Upper lobe of left lung (tissue), 6 donors: ENCODE results near the gene MGMT. TPM values are rescaled to one million over a fixed set of nuclear protein-coding genes. Genes with fewer than 3 reads are reported as not detected.
A peak's percentile ranks its signal among the peaks of the same experiment; 100 is the strongest.

Experiments
- ATAC-seq, 2 donors: fragments of 200-7000 bp; cut with Tn5 transposase; one replicate each; pipeline ENCODE4 v1.9.1; 2022; ENCODE audit warnings: mild to moderate bottlenecking in 2 of 2, moderate library complexity in 2 of 2; ENCODE audit not compliant: low FRiP score in 2 of 2
- DNase-seq, 2 donors: peaks; one replicate each; pipeline ENCODE4 v3.0.0-alpha.2; 2019 to 2020
- H3K27ac ChIP-seq, 4 donors: fragments of 200-600 bp; sonication (generic); one replicate each; pipeline ENCODE4 v1.5.1; 2016 to 2019
- H3K27me3 ChIP-seq, 4 donors: fragments of 200-600 bp; sonication (generic); one replicate each; pipeline ENCODE4 v1.5.1; 2017 to 2019
- H3K36me3 ChIP-seq, 4 donors: fragments of 200-600 bp; sonication (generic); one replicate each; pipeline ENCODE4 v1.5.1; 2016 to 2019
- H3K4me1 ChIP-seq, 4 donors: fragments of 200-600 bp; sonication (generic); one replicate each; pipeline ENCODE4 v1.5.1; 2018 to 2019
- H3K4me3 ChIP-seq, 4 donors: fragments of 200-600 bp; sonication (generic); one replicate each; pipeline ENCODE4 v1.5.1; 2017 to 2019; ENCODE audit warnings: mild to moderate bottlenecking in 2 of 4, moderate library complexity in 1 of 4
- H3K9me3 ChIP-seq, 4 donors: fragments of 200-600 bp; sonication (generic); one replicate each; pipeline ENCODE4 v1.5.1; 2018 to 2019
- CTCF ChIP-seq, 6 experiments: fragments of 450-650 bp in 4 of 6; fragments of 200-600 bp in 2 of 6; sonication (generic) in 2 of 6; IDR thresholded peaks; one replicate each; pipeline ENCODE4 v1.5.1; 2016 to 2019; ENCODE audit warnings: antibody characterized with exemption in 6 of 6
- EP300 ChIP-seq, 4 donors: sonication (generic); formaldehyde crosslinking; IDR thresholded peaks; one replicate each; pipeline ENCODE4 v1.5.1; 2017; ENCODE audit warnings: antibody characterized with exemption in 4 of 4, control low read depth in 2 of 4
- POLR2A ChIP-seq, 4 donors: fragments of 450-650 bp; IDR thresholded peaks; one replicate each; pipeline ENCODE4 v1.5.1; 2016 to 2017; ENCODE audit warnings: antibody characterized with exemption in 4 of 4, mild to moderate bottlenecking in 2 of 4
- POLR2AphosphoS5 ChIP-seq, 2 donors: sonication (generic); formaldehyde crosslinking; IDR thresholded peaks; one replicate each; pipeline ENCODE4 v1.5.1; 2017; ENCODE audit warnings: antibody characterized with exemption in 2 of 2
- WGBS, 2 donors: methylation state at CpG; one replicate each; pipeline ENCODE4 v1.1.5; 2017 to 2018; 5-methylcytosine and 5-hydroxymethylcytosine counted together
- total RNA-seq, 6 donors: library from RNA; depleted of rRNA in 4 of 6; stranded (reverse); fragments of >200 nt in 4 of 6; gene quantifications; one replicate each; pipeline versions ENCODE4 v1.1.0 to v1.2.1, GENCODE V29; 2016 to 2021
- donor health status: DM: no; HTN: no; CAD: no; lungs with moderate emphysema.
- donor health status: DM: no; HTN: yes; CAD: no; lungs with severe emphysema.

The MGMT gene
- total RNA-seq, 6 donors from 2014 or later = 20.9 to 44.0 (median 29.6) TPM

GRCh38 chr10:129516846-129517679, 50.0 kb downstream of the MGMT start:
- no peak for DNase-seq
- no peak overlapping the region for H3K27ac ChIP-seq
- H3K27me3 ChIP-seq = no peaks in the 10 kb centered on the region
- ATAC-seq = no peak
- TF ChIP-seq CTCF (IDR thresholded peaks at IDR 0.05) = no peak
- no peaks in the 10 kb centered on the region for H3K36me3 ChIP-seq
- no peaks in the 10 kb centered on the region for H3K4me1 ChIP-seq
- H3K9me3 ChIP-seq = no peaks in the 10 kb centered on the region
- WGBS, 2 donors = 90 to 92% methylated on average over 17 to 26 of the region's 26 CpGs
- H3K4me3 ChIP-seq = no peak overlapping the region

- 75 to 87% methylated on average over 6 to 10 of the region's 10 CpGs for WGBS, 2 donors
- DNase-seq = no peak
- no peak overlapping the region for H3K4me3 ChIP-seq
- TF ChIP-seq CTCF (IDR thresholded peaks at IDR 0.05) (no peak), POLR2AphosphoS5 (IDR thresholded peaks at IDR 0.05) (no peak), POLR2A (IDR thresholded peaks at IDR 0.05) (no peak), EP300 (IDR thresholded peaks at IDR 0.05) (no peak)
- no peaks in the 10 kb centered on the region for H3K36me3 ChIP-seq
- H3K27me3 ChIP-seq = no peaks in the 10 kb centered on the region
- no peak for ATAC-seq
- H3K27ac ChIP-seq = no peak overlapping the region
- H3K9me3 ChIP-seq = no peaks in the 10 kb centered on the region
- H3K4me1 ChIP-seq = no peaks in the 10 kb centered on the region
These were observed 50.6 kb downstream of the MGMT start for GRCh38 chr10:129517680-129518057.

- Histone ChIP-seq H3K27me3 (no peaks in the 10 kb centered on the region), H3K4me1 (no peaks in the 10 kb centered on the region), H3K9me3 (no peaks in the 10 kb centered on the region), H3K36me3 (no peaks in the 10 kb centered on the region), H3K27ac (no peak overlapping the region), H3K4me3 (no peak overlapping the region)
- no peak for TF ChIP-seq POLR2AphosphoS5 (IDR thresholded peaks at IDR 0.05)
- no peak for TF ChIP-seq EP300 (IDR thresholded peaks at IDR 0.05)
- no peak for TF ChIP-seq CTCF (IDR thresholded peaks at IDR 0.05)
- TF ChIP-seq POLR2A (IDR thresholded peaks at IDR 0.05) = no peak
- DNase-seq (no peak), ATAC-seq (no peak)
- WGBS, 2 donors = 70 to 72% methylated on average over 6 of the region's 6 CpGs
These were observed 51.8 kb downstream of the MGMT start for GRCh38 chr10:129518793-129519192.

DNA sequence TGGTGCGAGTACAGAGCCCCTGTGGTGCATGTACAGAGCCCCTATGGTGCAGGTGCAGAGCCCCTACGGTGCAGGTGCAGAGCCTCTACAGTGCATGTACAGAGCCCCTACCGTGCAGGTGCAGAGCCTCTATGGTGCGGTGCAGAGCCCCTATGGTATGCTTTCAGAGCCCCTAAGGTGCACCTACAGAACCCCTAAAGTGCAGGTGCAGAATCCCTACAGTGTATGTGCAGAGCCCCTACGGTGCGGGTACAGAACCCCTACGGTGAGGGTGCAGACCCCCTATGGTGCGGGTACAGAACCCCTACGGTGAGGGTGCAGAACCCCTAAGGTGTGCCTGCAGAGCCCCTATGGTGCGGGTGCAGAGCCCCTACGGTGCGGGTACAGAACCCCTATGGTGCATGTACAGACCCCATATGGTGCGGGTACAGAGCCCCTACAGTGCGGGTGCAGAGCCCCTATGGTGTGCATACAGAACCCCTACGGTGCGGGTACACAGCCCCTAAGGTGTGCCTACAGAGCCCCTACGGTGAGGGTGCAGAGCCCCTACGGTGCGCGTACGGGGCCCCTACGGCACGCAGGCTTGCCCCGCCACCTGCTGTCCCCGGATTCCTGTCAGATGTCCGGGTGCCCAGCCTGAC, 53.5 kb downstream of the MGMT start:
- no peaks in the 10 kb centered on the region for H3K9me3 ChIP-seq
- peak; percentile 11 to 41 for ATAC-seq
- TF ChIP-seq EP300 (IDR thresholded peaks at IDR 0.05) = no peak
- no peak for TF ChIP-seq CTCF (IDR thresholded peaks at IDR 0.05)
- H3K4me1 ChIP-seq = no peaks in the 10 kb centered on the region
- no peaks in the 10 kb centered on the region for H3K36me3 ChIP-seq
- H3K27ac ChIP-seq = no peak overlapping the region
- DNase-seq = no peak
- 87 to 93% methylated on average over 6 to 25 of the region's 26 CpGs for WGBS, 2 donors
- H3K27me3 ChIP-seq = no peaks in the 10 kb centered on the region
- no peak overlapping the region for H3K4me3 ChIP-seq
